Left lung (tissue), 10 donors: ENCODE measurements around the gene SATB1. TPM values are rescaled to one million over a fixed set of nuclear protein-coding genes. Genes with fewer than 3 reads are reported as not detected.

Experiments
- ATAC-seq: fragments of 200-7000 bp; cut with Tn5 transposase; one replicate; pipeline ENCODE4 v1.9.1; 2020; ENCODE audit warnings: moderate library complexity
- DNase-seq, 4 donors: peaks; one replicate each; pipeline ENCODE4 v3.0.0-alpha.2; 2013 to 2020
- H3K27ac ChIP-seq, 2 donors: fragments of 200-600 bp; sonication (generic) in 1 of 2; one replicate each; pipeline versions ENCODE4 v1.5.0 to v1.8.0; 2020 to 2021
- H3K27me3 ChIP-seq, 2 donors: fragments of 200-600 bp; sonication (generic) in 1 of 2; one replicate each; pipeline versions ENCODE4 v1.5.0 to v1.8.0; 2020 to 2021
- H3K36me3 ChIP-seq, 2 donors: fragments of 200-600 bp; sonication (generic) in 1 of 2; one replicate each; pipeline versions ENCODE4 v1.5.0 to v1.8.0; 2020 to 2021
- H3K4me1 ChIP-seq, 2 donors: fragments of 200-600 bp; one replicate each; pipeline ENCODE4 v1.8.0; 2021
- H3K4me3 ChIP-seq, 2 donors: fragments of 200-600 bp; sonication (generic) in 1 of 2; one replicate each; pipeline versions ENCODE4 v1.5.0 to v1.8.0; 2020 to 2021; ENCODE audit warnings: mild to moderate bottlenecking in 1 of 2
- H3K9me3 ChIP-seq, 2 donors: fragments of 200-600 bp; sonication (generic) in 1 of 2; one replicate each; pipeline versions ENCODE4 v1.5.0 to v1.8.0; 2020 to 2021
- CTCF ChIP-seq, 2 donors: fragments of 200-600 bp; sonication (generic) in 1 of 2; IDR thresholded peaks; one replicate each; pipeline versions ENCODE4 v1.5.0 to v1.8.0; 2021; ENCODE audit warnings: antibody characterized with exemption in 2 of 2
- intact Hi-C, 2 donors: fragments of 100-400 bp; cut with DNase I; formaldehyde crosslinking; loops; one replicate each; pipeline versions ENCODE4 v1.11.2 to v1.14.2; 2022
- polyA plus RNA-seq, 6 donors: library from polyadenylated mRNA; unstranded; fragments of 120-200 nt; gene quantifications; one replicate each; pipeline ENCODE4 v1.2.1, GENCODE V29; 2013; ENCODE audit not compliant: insufficient read length in 6 of 6
- total RNA-seq, 2 donors: library from RNA; stranded (reverse); fragmentation: NEBNext Ultra II Directional; extraction: Animal tissue kit (Norgen Biotek cat#: 25700); gene quantifications; one replicate each; pipeline ENCODE4 v1.2.1, GENCODE V29; 2021
- donor health status: DM: no; HTN: yes; CAD: no.
- donor health status: DM: no; HTN: no; CAD: no.

The SATB1 gene
- total and polyA plus RNA-seq, 8 donors: 24.0 to 59.4 (median 52.0) TPM

- ATAC-seq: no peak
- no peak overlapping the region for H3K27ac ChIP-seq
Observed at GRCh38 chr3:18419232-18419631, 5.9 kb downstream of the SATB1 start.

DNA sequence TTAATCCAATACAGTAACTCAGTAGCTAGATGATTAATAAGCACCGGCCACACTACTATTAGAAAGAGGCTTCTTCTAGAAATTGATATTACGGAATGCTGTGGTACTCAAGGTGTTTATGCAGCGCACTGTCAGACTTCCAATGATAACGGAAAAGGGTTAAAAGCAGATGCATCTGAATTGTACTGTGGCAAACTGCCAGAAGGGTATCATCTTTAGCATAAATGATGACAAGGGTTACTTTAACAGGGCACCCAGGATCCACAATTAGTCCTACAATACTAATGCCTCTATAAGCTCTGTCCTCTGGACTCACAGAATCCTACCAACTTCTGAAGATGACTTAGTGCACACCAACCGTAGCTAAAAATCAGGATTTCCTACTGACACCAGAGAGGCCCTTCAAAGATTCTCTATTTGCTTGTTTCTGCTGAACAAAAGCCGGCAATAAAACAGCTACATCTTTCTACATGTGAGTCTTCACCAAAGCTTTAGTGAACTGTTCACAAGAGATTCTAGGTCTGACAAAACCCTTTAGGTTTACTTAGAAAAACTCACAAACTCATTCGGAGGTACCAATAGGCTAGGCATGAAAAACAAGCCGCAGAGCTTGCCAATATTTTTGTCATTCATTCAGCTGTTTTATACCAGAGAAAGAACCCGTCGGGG lies 7.1 kb downstream of the SATB1 start:
- H3K27me3 ChIP-seq: no peaks in the 10 kb centered on the region
- TF ChIP-seq CTCF (IDR thresholded peaks at IDR 0.05): no peak
- H3K27ac ChIP-seq: no peak overlapping the region
- H3K36me3 ChIP-seq: peaks cover 0 to 35% of the 10 kb centered on the region in 2 donors
- intact Hi-C loops: no loop called here
- H3K4me1 ChIP-seq: peaks cover 0 to 11% of the 10 kb centered on the region in 2 donors
- ATAC-seq: no peak
- no peaks in the 10 kb centered on the region for H3K9me3 ChIP-seq
- DNase-seq: no peak
- no peak overlapping the region for H3K4me3 ChIP-seq

More at GRCh38 chr3:18419232-18419631, 5.9 kb downstream of the SATB1 start:
- no peak for TF ChIP-seq CTCF (IDR thresholded peaks at IDR 0.05)
- H3K4me3 ChIP-seq: no peak overlapping the region
- no peaks in the 10 kb centered on the region for H3K9me3 ChIP-seq
- peaks cover 0 to 15% of the 10 kb centered on the region in 2 donors for H3K4me1 ChIP-seq
- no peaks in the 10 kb centered on the region for H3K27me3 ChIP-seq
- no peak for DNase-seq
- intact Hi-C loops: no loop called here
- H3K36me3 ChIP-seq: peaks cover 0 to 35% of the 10 kb centered on the region in 2 donors

DNA sequence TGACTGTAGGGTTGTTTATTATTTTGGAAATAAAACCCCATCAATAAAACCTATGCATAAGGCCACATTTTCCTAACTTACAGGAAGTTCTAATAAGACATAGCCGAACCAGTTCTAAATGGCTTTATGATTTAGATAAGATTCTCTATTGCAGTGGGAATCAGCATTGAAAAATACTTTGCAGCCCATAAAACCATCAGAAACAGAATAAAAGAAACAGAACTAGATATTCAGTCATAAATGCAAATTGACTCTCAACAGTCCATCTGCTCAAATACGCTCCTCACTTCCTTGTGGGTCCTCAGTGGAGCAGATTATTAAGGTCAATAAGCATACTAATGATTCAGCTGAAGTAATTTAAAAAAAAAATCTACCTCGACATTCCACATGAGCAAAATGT lies 8.8 kb downstream of the SATB1 start:
- TF ChIP-seq CTCF (IDR thresholded peaks at IDR 0.05): no peak
- Histone ChIP-seq H3K36me3 (peaks cover 0 to 35% of the 10 kb centered on the region in 2 donors), H3K4me1 (no peaks in the 10 kb centered on the region), H3K4me3 (no peak overlapping the region), H3K27ac (no peak overlapping the region), H3K27me3 (no peaks in the 10 kb centered on the region), H3K9me3 (no peaks in the 10 kb centered on the region)
- DNase-seq: no peak
- no peak for ATAC-seq
- intact Hi-C loops: no loop called here

GRCh38 chr3:18415839-18416238 lies 9.3 kb downstream of the SATB1 start:
- intact Hi-C loops: no loop called here
- no peaks in the 10 kb centered on the region for H3K27me3 ChIP-seq
- H3K36me3 ChIP-seq: peaks cover 0 to 35% of the 10 kb centered on the region in 2 donors

DNA sequence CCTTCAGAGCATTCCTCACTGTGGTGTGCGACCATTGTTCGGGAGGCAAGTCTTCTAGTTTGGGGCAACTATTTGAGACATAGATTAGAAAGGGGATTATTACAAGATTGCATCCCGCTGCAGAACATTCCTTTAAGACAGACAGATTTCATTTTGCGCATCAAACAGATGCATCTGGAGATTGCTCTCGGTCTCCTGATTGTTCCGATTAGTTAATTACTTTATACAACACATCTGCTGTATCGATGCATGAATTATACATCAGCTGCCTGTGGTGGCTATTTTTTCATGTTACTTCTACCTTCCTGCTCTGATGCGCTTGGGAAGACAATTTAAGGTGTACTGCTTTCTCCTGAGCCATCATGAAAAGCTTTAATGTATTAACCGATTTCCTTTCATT lies 10.0 kb downstream of the SATB1 start:
- Histone ChIP-seq H3K27me3 (no peaks in the 10 kb centered on the region), H3K27ac (no peak overlapping the region), H3K4me3 (no peak overlapping the region), H3K9me3 (no peaks in the 10 kb centered on the region), H3K36me3 (peaks cover 0 to 31% of the 10 kb centered on the region in 2 donors), H3K4me1 (no peaks in the 10 kb centered on the region)
- DNase-seq: no peak
- ATAC-seq: no peak
- intact Hi-C loops: no loop called here
- TF ChIP-seq CTCF (IDR thresholded peaks at IDR 0.05): no peak

More at GRCh38 chr3:18415839-18416238, 9.3 kb downstream of the SATB1 start:
- no peak overlapping the region for H3K4me3 ChIP-seq
- H3K4me1 ChIP-seq: no peaks in the 10 kb centered on the region
- TF ChIP-seq CTCF (IDR thresholded peaks at IDR 0.05): no peak
- DNase-seq: no peak
- no peaks in the 10 kb centered on the region for H3K9me3 ChIP-seq
- H3K27ac ChIP-seq: no peak overlapping the region
- no peak for ATAC-seq
